Measurements from ENCODE around the gene MPZL1.

DNA sequence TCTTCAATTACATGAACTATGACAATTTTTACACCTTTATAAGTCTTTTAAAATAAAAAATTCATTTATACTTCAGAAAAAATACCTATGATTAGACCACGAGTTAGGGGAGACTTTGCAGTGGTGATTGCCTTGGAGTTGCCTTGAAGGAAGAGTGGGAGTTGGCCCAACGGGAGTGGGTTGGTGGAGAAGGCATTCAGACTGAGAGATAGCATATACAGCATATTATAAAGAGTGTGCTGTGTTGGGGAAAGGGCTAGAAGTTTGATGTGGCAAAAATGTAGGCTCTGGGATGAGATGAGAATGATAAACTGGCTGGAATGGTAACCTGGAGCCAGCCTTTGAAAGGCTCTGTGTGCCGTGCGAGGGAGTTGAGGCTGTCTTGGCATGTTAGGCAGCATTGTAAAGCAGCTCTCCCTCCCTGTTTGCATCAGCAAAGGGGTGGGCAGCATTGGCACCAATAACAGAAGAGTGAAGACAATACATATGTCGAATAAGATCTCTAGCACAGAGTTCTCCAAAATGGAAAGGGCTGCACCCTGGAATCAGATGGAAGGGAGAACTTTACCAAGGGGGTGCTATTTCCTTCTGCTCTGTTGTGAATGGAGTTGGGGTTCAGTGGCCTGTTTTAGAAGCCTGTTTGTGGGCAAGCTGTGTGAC lies 24.4 kb downstream of the MPZL1 start:
- TF ChIP-seq, protein P1, sequence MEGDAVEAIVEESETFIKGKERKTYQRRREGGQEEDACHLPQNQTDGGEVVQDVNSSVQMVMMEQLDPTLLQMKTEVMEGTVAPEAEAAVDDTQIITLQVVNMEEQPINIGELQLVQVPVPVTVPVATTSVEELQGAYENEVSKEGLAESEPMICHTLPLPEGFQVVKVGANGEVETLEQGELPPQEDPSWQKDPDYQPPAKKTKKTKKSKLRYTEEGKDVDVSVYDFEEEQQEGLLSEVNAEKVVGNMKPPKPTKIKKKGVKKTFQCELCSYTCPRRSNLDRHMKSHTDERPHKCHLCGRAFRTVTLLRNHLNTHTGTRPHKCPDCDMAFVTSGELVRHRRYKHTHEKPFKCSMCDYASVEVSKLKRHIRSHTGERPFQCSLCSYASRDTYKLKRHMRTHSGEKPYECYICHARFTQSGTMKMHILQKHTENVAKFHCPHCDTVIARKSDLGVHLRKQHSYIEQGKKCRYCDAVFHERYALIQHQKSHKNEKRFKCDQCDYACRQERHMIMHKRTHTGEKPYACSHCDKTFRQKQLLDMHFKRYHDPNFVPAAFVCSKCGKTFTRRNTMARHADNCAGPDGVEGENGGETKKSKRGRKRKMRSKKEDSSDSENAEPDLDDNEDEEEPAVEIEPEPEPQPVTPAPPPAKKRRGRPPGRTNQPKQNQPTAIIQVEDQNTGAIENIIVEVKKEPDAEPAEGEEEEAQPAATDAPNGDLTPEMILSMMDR (IDR thresholded peaks at IDR 0.05; ENCODE audit: insufficient read depth, low read length): no peak
- TF ChIP-seq GABPA (IDR thresholded peaks at IDR 0.05; ENCODE audit: low read depth) (no peak), POLR2AphosphoS5 (IDR thresholded peaks at IDR 0.05; ENCODE audit: low read depth) (no peak), SPI1 (IDR thresholded peaks at IDR 0.05; ENCODE audit: borderline replicate concordance, low read depth) (no peak)

Data from HL-60 (cell line).